ACHN (cell line): ENCODE data around the gene NRN1.
A peak's percentile ranks its signal among the peaks of the same experiment; 100 is the strongest.

Experiments
- DNase-seq: peaks from one replicate; pipeline ENCODE4 v3.0.0-alpha.2; 2015
- in situ Hi-C: cut with HindIII; loops from 2 replicates; pipeline ENCODE4 v1.10.0; 2017; ENCODE audit warnings: low sequenced_read_pairs, low pct_ligation_motif_present, low pct_unique_long_range_greater_than_20kb

The NRN1 gene

DNA sequence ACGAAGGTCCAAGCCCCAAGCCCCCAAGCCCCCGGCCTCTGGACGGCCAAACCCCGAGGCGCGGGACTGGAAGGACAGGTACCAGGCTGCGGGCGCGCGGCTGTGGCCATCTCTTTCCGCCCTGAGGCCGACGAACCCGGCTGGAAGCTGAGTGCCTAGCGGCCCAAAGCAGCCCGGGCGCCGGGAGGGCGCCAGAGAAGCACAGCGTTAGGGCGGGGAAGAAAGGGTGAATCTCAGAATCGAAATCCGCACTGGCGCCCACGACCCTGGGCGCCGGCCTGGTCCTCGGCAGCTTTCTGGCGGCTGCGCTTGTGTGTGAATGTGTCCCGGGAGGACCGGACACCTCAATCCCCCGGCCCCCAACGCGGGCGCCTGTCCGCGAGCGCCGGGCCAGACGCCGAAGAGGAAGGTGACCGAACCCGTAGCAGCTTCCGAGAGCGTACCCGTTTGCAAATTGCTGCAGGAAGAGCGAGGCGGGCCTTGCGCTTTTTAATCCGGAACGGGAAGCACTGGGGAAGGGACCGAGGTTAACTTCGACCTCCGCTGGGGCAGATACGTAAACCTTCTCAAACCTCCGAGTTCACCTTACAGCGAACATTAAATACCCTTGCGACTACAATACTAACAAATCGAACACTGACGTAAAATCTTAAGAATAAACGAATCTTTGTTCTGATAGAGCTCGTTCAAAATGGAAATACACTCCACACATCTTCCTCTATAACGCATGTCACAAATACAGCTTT is 2.9 kb downstream of the NRN1 start:
- DNase-seq, result no peak
- in situ Hi-C loops, result no loop called here

DNA sequence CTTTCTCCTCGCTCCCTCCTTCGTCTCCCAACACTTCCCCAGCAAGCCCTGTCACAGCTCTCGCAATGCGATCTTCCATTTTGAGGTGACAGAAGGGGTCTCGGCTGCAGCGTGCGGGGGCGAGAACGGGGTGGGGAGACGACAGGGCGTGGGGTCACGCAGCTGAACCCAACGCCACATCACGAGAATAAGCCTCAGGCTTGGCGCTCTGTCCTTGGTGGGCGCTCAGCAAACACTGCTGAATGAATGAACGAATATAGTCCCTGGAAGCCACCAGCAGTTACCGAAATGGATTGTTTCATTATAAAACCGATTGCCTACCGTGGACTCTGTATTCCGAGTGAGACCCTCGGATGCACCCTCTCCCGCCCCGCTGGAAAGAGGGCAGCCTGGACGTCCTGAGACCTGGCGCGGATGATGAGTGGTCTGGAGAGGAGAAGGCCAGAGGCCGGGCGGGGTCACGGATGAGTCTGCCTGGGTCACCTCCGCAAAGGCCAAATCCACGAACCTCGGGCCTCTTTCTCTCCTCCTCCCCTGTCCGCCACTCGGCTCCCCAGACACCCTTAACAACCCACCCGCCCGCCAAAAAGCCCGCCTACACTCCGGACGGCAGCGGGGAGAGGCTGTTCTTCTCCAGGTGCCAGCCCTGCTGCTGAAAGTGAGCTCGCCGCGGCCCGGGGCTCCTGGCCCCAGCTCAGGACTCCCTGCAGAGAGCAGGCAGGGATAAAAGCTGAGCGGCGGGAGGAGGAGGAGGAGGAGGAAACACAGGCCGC is 3.7 kb downstream of the NRN1 start:
- in situ Hi-C loops, result no loop called here
- no peak for DNase-seq

DNA sequence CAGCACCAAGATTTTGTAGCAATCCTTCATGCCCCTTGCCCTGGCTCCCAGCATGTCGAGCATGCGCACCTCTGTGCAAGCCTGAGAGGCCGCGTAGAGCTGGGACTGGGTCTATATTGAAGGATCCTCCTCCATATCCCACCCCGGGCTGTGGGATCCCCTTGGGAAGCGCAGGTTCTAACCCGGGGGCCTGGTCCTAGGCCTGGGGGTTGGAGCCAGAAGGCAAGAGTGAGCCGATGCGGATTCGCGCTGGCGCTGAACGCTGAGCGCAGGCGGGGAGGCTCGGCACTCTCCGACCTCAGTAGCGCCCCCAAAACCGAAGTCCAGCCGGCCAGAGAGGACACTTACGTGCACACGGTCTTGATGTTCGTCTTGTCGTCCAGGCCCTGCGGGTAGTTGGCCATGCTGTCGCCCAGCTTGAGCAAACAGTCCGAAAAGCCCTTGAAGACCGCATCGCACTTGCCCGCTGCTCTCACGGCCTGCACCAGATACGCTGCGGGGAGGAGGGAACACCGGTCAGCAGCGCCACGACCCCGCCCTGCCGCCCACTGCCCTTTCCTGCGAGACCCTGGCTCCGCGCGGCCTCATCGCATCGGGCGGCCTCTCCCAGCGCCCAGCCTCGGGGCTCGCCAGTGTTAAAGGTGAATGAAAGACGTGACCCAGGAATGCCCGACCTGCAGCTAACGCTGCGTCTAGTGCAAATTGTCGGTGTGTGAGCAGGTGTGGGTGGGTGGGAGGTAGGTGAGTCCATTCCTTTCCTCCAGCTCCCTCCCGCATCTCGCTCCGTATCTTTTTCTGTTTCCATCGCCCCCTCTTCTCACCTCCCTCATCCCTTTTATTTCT is 4.5 kb downstream of the NRN1 start:
- in situ Hi-C loops, result no loop called here
- no peak for DNase-seq

DNA sequence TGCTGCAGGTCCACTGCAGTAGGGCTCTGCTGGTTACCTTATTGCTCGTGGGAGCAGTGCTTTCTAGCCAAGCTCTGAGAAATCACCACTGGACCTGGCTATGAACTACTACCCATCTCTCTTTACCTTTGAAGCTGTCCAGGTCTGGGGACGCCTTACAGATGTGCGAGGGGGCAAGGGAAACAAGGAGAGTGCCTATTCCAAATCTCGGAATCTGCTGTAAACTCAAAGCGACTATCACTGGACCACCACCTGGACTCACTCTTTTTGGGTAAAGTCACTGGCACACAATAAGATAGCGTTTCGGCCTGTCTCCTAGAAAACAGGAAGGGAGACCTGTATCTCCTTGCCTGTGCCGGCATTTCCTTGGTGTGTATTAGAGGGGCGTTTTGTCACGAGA is 5.3 kb downstream of the NRN1 start:
- no peak for DNase-seq
- in situ Hi-C loops, result no loop called here

DNA sequence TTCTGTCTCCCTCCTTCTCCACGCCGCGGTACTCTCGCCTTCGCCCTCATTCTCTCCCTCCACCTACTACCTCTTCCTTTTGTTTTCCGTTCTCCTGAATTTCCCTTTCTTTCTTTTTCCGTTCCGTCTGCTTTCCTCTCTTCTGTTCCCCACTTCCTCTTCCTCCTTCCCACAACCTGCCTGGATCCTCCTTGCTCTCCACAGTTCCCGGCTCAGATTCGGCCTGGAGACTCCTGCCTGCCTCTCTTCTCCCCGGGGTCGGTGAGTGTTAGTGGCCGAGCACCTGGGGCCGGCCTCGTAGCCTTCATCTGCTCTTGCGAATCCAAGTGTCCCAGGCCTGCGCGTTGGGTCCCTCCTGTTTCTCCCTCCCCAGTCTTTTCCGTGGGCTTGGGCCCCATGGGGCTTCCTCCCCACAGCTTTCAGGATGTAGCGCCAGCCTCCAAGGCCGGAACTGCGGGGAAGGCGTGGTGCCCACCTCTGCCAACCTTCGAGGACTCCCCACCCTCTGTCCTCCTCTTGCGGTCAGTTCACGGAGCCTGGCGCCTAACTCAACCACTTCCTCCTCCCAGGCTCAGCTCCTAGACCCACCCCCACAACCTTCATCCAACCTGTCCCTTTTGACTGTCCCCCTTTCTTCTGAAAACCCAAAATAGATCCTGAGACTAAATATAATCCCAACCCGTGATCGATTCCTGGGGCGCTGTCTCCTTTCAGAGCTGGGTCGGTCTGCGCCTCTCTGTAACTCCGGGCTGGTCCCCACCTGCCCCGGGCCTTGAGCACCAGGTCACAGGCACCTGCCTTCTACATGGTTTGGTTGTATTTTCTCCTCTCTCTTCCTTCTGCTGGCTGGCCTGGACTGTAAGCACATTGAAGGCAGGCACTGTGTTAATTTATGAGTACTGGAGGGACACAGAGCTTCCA is 6.8 kb downstream of the NRN1 start:
- DNase-seq, result no peak
- in situ Hi-C loops, result no loop called here

DNA sequence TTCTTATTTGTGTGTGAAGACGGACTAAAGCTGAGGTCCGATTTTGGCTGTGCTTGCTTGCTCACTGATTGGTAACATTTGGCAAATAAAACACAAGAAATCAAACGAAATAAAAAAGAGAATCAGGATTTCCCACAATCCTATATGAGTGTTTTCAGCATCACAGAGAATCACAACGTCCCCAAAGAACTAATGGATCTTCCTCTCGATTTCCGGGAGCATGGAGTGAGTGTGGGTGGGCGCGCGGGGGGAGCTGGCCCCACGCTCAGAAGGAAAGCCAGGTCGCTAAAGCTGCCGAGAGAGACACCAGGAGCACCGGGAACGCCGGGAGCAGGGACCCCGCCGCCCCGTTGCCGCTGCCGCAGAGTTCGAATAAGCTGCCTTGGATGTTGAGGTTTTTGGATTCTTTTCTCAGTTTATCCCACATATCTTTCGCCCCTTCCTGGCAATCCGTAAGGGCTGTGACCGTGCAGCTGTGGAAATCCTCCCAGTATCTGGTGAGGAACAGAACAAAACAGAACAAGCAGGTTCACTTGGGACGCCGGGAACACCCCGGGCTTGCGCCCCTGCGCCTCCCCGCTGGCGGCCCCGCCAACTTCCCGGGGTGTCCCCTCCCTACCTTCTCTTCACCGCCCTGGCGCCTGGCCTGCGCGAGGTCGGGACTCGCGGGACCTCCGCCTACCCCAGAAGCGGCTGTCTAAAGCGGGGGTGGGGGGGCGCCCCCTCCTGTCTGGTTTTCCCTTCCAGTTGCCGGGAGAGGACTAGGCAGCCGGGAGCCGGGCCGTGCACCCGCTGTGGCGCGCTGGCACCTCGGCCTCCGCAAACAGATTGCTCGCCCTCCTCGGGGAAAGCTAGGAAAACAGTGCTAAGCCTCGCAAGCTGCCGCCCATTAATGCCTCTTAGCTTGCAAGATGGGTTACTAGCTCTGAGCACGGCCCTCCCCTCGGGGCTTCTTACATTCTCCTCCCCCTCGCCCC is 7.7 kb downstream of the NRN1 start:
- in situ Hi-C loops, result no loop called here
- DNase-seq, result no peak

DNA sequence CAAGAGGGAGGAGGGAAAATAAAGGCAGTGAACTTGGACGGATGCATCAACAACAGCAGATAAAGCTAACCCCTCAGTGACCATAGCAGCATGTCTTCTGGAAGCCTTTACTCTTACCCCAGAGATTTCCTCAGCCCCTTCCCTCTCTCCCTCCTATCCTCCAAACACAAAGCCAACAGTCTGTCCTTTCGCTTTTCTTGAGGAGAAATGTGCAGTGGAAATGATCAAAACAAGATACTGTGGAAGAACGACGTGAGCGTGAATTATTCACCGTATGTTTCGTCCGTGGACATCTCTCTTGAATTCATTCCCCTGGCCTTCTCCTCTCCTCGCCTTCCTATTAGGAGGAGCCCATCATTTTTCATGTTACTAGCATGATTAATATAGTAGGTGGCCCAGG is 8.5 kb downstream of the NRN1 start:
- in situ Hi-C loops, result no loop called here
- DNase-seq, result no peak

DNA sequence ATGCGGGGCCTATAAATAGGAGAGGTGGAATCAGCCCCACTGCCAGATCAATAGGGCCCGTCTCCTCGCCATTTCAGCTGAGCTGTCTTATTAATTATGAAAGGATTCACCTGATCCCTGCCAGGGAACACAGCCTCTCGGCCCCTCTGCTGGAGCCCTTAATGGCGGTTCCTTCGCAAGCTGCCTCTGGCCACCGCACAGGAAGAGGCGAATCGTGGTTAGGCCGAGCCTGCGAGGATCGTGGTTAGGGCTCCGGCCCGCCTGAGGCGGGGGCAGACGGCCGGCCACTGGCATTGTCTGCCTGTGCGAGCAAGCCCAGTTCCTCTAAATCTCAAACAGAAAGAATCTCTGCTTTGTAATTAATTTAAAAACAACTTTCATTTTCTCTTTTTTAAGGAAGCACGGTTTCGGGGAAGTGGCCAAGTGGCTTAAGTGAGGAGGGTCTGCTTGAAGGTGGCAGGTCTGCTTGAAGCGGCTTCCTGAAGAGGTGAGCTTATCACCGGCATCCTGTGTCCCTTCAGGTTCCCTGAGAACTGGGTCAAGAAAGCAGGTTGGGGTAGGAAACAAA is 9.2 kb downstream of the NRN1 start:
- no peak for DNase-seq
- in situ Hi-C loops, result no loop called here

DNA sequence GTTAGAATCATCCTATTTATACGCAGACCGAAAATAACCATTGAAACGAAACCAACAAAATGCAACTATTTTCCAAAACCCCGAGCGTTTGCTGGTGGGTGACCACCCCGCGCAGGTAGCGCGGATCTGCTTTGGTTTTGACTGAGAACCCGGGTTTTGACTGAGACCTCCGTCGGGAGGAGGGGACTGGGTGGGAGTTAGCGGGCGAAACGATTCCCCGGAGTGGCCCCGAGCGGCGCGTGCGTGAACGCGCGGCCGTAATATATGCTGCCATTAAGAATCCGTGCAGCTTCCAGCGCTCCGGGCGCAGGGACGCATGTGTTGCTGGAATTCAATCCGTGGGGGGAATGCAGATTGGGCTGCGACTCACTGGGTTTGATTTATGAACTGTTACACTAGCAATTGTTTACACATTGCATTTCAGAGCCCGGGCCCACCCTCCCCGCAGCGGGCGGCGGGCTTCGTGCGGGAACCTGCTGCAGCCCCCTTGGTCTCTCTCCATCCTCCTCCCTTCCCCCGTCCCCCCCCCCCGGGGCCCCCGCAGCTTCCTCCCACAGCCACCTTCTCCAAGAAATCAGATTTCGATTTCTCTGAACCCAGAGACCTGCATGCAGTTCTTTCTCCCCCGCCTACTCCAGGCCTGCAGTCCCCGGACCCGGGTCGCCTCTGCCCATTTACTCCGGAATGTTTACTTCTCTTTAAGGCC is 9.9 kb downstream of the NRN1 start:
- DNase-seq, result peak; percentile 49
- in situ Hi-C loops, result no loop called here

DNA sequence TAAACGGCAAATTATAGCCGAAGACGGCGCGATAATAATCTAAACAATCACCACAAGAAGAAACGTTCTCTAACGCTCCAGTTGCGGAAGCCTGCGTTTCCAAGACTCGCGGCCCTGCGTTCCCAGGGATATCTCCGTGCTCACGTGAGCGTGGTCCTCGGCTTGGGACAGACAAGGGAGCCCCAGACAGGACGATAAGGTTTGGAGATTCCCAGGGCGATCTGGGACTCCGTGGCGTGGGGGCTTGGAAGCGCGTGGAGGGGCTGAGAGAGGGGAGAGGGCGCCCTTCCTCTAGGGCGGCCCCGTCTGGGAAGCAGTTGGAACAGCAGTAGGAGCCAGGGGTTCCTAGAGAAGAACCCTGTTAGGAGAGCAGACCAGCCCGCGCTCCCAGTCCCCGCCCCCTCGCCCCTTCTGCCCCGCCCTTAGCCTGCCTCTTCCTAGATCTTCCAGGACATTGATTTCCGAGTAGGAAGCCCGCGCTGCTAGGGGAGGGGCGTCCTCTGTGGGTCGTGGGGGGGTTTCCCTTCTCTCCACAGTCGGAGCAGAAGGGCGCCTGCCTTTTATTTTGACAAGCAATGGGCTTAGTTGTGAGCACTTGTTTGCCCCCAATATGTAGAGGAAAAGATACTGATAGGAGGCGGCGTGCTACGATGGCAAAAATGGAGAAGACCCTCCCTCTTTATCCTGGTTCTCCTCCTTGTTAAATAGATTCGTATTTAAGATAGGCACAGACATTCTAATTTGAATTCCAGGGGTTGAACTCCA is 10.6 kb downstream of the NRN1 start:
- in situ Hi-C loops, result no loop called here

DNA sequence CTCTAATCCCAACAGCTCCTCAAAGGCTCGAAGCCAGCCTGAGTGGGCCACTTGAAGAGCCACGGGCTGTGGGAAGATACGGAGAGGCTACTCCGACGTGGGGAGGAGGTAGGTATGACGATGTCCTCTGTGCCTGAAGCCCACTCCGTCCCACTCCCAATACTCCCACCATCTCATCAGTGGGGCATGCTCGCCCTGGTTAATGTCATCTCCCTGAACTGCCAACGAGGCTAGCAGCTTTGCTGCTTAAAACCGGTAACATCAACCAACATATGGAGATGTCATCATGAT is 11.1 kb downstream of the NRN1 start:
- in situ Hi-C loops, result no loop called here

More for the DNA sequence above, 10.6 kb downstream of the NRN1 start:
- peak; percentile 86 for DNase-seq

DNA sequence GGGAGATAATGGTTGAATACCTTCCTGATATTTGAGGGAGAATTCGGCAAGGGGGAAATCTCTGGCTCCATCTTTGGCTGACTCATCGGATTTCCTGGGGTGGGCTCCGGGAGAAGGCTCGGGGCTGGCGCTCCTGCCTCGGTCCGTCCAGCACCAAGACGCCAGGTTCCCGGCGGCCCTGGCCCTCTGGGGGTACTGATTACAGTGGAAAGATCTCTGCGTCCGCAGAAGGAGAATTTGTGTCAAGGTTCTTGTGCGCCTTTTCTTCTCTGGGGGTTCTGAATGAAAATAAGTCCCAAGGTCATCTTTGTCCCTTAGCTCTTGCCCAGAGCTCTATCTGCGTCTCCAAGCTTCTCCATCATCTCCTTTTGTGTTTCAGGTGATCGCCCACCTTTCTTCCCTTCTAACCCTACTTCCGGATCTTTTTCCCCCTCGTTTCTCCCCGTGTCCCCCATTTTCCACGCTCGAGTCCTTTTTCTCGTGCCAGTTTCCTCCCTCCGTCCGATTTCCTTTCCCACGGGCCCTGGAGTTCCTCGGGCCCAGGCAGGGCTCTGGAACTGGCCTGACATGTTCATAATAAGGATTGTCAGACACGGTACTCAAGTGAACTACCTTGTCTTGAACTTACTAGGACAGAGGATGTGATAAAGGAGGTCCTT is 11.6 kb downstream of the NRN1 start:
- in situ Hi-C loops, result no loop called here
- no peak for DNase-seq

More for the DNA sequence above, 11.1 kb downstream of the NRN1 start:
- DNase-seq, result no peak

DNA sequence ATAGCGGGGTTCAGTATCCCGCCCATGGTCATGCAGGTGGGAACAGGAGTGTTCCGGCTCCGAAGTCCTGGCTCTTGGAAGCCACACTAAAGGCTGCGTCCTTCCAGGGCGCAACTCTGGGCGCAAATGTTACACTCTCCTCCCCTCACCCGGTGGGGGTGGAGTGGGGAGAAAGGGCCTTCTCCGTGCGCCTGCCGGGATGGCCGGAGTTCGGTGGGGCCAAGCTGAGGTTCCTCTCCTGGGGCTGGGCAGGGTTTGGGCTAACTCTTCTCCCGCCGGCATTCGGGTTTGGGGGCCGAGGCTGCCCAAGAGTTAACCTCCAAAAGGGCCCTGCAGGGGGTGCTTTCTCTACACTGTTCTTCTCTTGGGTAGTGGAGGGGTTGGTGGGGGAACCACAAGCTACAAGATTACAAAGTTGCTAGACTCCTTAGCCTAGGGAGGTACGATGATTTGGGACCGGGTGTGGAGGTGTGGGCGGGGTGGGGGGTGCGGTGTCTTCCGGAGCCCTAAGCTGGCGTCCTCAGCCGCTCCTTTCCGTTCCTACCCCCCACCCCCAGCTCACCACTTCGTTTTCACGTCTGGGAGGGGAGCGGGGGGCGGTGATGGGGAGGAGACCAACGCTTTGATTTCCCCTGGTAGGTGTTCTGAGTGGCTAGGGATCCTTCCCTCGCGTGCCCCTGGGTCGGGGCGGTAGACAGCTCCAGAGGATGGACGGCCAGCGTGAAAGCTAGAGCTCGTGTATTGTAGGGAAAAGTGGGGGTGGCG is 12.3 kb downstream of the NRN1 start:
- in situ Hi-C loops, result no loop called here
- no peak for DNase-seq

DNA sequence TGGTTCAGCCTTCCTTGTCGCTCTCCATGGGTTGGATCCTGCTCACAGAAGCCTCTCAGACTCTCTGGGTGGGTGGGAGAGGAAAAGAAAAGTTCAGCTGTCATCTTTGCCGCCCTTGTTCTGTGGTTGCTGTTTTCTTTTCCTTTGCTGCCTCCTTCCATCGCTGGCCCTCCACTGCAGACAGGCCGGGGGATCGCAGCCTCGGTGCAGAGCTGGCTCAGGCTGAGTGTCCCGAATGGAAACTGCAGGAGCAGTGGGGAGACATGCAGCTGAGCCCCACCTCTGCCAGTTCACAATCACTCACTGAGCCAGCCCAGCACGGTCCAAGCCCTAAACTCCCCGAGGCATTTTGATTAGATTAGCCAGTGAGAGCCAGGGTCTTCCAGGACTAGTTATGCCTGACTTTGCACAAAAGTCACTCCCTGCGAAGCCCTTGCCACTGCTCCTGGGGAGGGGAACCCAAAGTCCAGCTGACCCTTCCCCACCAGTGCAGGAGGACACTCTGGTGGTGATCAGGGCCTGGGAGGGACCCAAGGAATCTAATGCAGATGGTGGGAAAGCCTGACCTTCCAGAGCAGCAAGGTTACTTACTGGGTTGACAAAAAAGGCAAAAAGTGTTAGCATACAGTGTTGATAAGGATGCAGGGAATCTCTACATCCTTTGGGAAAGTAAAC is 14.0 kb downstream of the NRN1 start:
- DNase-seq, result no peak
- in situ Hi-C loops, result no loop called here
